WI38 (cell line): Measurements from ENCODE around the gene AGAP4.
"Not testable (repeated sequence)": the region's sequence is repeated elsewhere in the genome, so short reads cannot be mapped to it uniquely, and the experiment has no call there.

Source experiments
- H3K4me3 ChIP-seq: 2 replicates; pipeline ENCODE4 v1.5.1; 2011; ENCODE audit warnings: low read depth, mild to moderate bottlenecking, control low read depth, low read length
- CTCF ChIP-seq: IDR thresholded peaks from 2 replicates; pipeline ENCODE4 v1.5.1; 2012; ENCODE audit warnings: low read depth, mild to moderate bottlenecking, control low read depth, low read length

The AGAP4 gene

GRCh38 chr10:45817130-45817859 is 30.0 kb downstream of the AGAP4 start:
- H3K4me3 ChIP-seq: no peak overlapping the region
- no peak for TF ChIP-seq CTCF

- H3K4me3 ChIP-seq: not testable (repeated sequence)
These were observed 33.2 kb downstream of the AGAP4 start for GRCh38 chr10:45814146-45814545.

- H3K4me3 ChIP-seq: not testable (repeated sequence)
These were observed 34.3 kb downstream of the AGAP4 start for GRCh38 chr10:45812959-45813358.

GRCh38 chr10:45811075-45811474 is 36.2 kb downstream of the AGAP4 start:
- H3K4me3 ChIP-seq: no peak overlapping the region
- no peak for TF ChIP-seq CTCF

- H3K4me3 ChIP-seq: no peak overlapping the region
- no peak for TF ChIP-seq CTCF
These were observed 37.5 kb downstream of the AGAP4 start for GRCh38 chr10:45809837-45810236.

GRCh38 chr10:45804996-45805395 is 42.3 kb downstream of the AGAP4 start:
- H3K4me3 ChIP-seq: not testable (repeated sequence)

GRCh38 chr10:45803060-45804010 is 44.0 kb downstream of the AGAP4 start:
- not testable (repeated sequence) for H3K4me3 ChIP-seq

GRCh38 chr10:45794761-45795160 is 52.5 kb downstream of the AGAP4 start:
- H3K4me3 ChIP-seq: not testable (repeated sequence)

GRCh38 chr10:45790694-45791426 is 56.4 kb downstream of the AGAP4 start:
- not testable (repeated sequence) for H3K4me3 ChIP-seq

GRCh38 chr10:45789991-45790390 is 57.3 kb downstream of the AGAP4 start:
- not testable (repeated sequence) for H3K4me3 ChIP-seq

GRCh38 chr10:45787212-45787741 is 60.0 kb downstream of the AGAP4 start:
- H3K4me3 ChIP-seq: not testable (repeated sequence)

GRCh38 chr10:45786217-45786616 is 61.1 kb downstream of the AGAP4 start:
- H3K4me3 ChIP-seq: not testable (repeated sequence)
